Trophoblast cell (in vitro differentiated cells and primary cell): ENCODE data around the gene POLR1H.

Source experiments
- DNase-seq, 2 donors: peaks; one replicate each; pipeline ENCODE4 v3.0.0-alpha.2; 2016
- H2AFZ ChIP-seq: 2 replicates; pipeline ENCODE4 v1.6.1; 2013; ENCODE audit warnings: low read length, moderate library complexity, mild to moderate bottlenecking; ENCODE audit not compliant: insufficient read depth, poor library complexity
- H2AK5ac ChIP-seq: 2 replicates; pipeline ENCODE4 v1.6.1; 2013; ENCODE audit warnings: mild to moderate bottlenecking, low read length
- H2BK120ac ChIP-seq: 2 replicates; pipeline ENCODE4 v1.6.1; 2013; ENCODE audit warnings: low read length, mild to moderate bottlenecking, moderate library complexity; ENCODE audit not compliant: insufficient read depth, poor library complexity
- H2BK12ac ChIP-seq: 2 replicates; pipeline ENCODE4 v1.6.1; 2013; ENCODE audit warnings: mild to moderate bottlenecking, low read length, moderate library complexity
- H2BK5ac ChIP-seq: 2 replicates; pipeline ENCODE4 v1.6.1; 2013; ENCODE audit warnings: low read length, low read depth, moderate library complexity, mild to moderate bottlenecking; ENCODE audit not compliant: poor library complexity
- H3K14ac ChIP-seq: 2 replicates; pipeline ENCODE4 v1.6.1; 2013; ENCODE audit warnings: mild to moderate bottlenecking, low read length
- H3K18ac ChIP-seq: 2 replicates; pipeline ENCODE4 v1.6.1; 2013; ENCODE audit warnings: mild to moderate bottlenecking, low read length
- H3K23ac ChIP-seq: 2 replicates; pipeline ENCODE4 v1.6.1; 2013; ENCODE audit warnings: low read length
- H3K27ac ChIP-seq: 2 replicates; pipeline ENCODE4 v1.5.1; 2013; ENCODE audit warnings: low read depth, mild to moderate bottlenecking, inconsistent platforms, low read length, moderate library complexity
- H3K27me3 ChIP-seq: 2 replicates; pipeline ENCODE4 v1.6.1; 2013; ENCODE audit warnings: inconsistent platforms, mild to moderate bottlenecking, low read length, moderate library complexity; ENCODE audit not compliant: insufficient read depth
- H3K36me3 ChIP-seq, 2 experiments: 1 replicate in 1 of 2; 2 replicates in 1 of 2; pipeline ENCODE4 v1.6.1; 2013; ENCODE audit warnings: low read length in 2 of 2, mild to moderate bottlenecking in 2 of 2, moderate library complexity in 1 of 2; ENCODE audit not compliant: insufficient read depth in 2 of 2, control insufficient read depth in 1 of 2
- H3K4ac ChIP-seq: 2 replicates; pipeline ENCODE4 v1.6.1; 2013; ENCODE audit warnings: low read depth, mild to moderate bottlenecking, low read length, moderate library complexity
- H3K4me1 ChIP-seq, 2 experiments: 1 replicate in 1 of 2; 2 replicates in 1 of 2; pipeline ENCODE4 v1.6.1; 2013; ENCODE audit warnings: low read length in 2 of 2, mild to moderate bottlenecking in 2 of 2, moderate library complexity in 1 of 2; ENCODE audit not compliant: insufficient read depth in 2 of 2, control insufficient read depth in 1 of 2
- H3K4me2 ChIP-seq: 2 replicates; pipeline ENCODE4 v1.6.1; 2013; ENCODE audit warnings: inconsistent platforms, mild to moderate bottlenecking, low read length, moderate library complexity
- H3K4me3 ChIP-seq: 2 replicates; pipeline ENCODE4 v1.5.1; 2013; ENCODE audit warnings: mild to moderate bottlenecking, low read depth, low read length, inconsistent platforms
- H3K79me1 ChIP-seq: one replicate; pipeline ENCODE4 v1.6.1; 2013; ENCODE audit warnings: low read length
- H3K79me2 ChIP-seq: 2 replicates; pipeline ENCODE4 v1.6.1; 2013; ENCODE audit warnings: low read length, mild to moderate bottlenecking; ENCODE audit not compliant: control insufficient read depth, insufficient read depth, poor library complexity
- H3K9ac ChIP-seq: 2 replicates; pipeline ENCODE4 v1.6.1; 2013; ENCODE audit warnings: mild to moderate bottlenecking, low read length
- H3K9me3 ChIP-seq: 2 replicates; pipeline ENCODE4 v1.6.1; 2013; ENCODE audit warnings: low read depth, mild to moderate bottlenecking, control low read depth, inconsistent platforms, low read length; ENCODE audit not compliant: insufficient read depth
- H4K12ac ChIP-seq: 2 replicates; pipeline ENCODE4 v1.6.1; 2013; ENCODE audit warnings: low read depth, mild to moderate bottlenecking, low read length, moderate library complexity
- H4K8ac ChIP-seq: 2 replicates; pipeline ENCODE4 v1.6.1; 2013; ENCODE audit warnings: low read depth, mild to moderate bottlenecking, low read length, moderate library complexity
- H4K91ac ChIP-seq: one replicate; pipeline ENCODE4 v1.6.1; 2013; ENCODE audit warnings: low read depth, mild to moderate bottlenecking, low read length, moderate library complexity
- WGBS: extraction: QIAGEN DNeasy Blood & Tissue Kit; methylation state at CpG from one replicate; pipeline ENCODE4 v1.1.7; 2013; ENCODE audit warnings: missing lambda C conversion rate; ENCODE audit not compliant: insufficient read length, insufficient coverage; ENCODE audit errors: extremely low coverage; 5-methylcytosine and 5-hydroxymethylcytosine counted together

Gene POLR1H

DNA sequence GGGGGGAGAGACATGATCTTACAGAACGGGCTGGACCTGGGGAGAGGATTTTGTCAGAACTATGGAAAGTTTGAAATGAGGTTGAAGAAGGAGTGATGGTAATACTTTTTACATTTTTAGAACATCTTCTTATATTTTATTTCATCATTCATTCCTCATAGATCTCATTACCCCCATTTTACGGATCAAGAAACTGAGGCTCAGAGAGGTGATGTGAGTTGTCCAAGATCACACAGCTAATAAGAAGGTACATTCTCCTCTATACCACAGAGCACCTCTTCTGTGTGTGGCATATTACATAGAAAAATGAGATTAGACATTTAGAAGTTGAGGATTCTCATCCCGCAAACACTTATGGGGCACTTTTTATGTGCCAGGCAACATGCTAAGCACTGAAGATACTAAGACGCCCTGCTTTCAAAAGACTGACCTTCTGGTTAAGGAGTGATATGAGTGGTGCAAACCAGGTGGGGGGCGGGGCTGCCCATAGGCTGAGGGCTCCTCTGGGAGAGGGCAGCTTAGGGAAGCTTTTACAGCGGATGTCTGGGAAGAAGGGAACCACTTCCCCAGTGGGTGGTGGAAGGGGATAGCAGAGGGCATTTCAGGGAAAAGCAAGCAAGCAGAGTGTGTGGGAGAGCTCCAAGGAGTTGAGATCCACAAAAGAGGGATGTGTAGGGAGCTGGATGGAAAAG is 31.9 kb downstream of the POLR1H start:
- H2BK5ac ChIP-seq, result no peak overlapping the region
- H3K4ac ChIP-seq, result no peak overlapping the region
- no peak overlapping the region for H2AFZ ChIP-seq
- DNase-seq, result no peak
- H2BK120ac ChIP-seq, result no peak overlapping the region
- H4K91ac ChIP-seq, result no peak overlapping the region
- H3K27ac ChIP-seq, result no peak overlapping the region
- H4K12ac ChIP-seq, result no peak overlapping the region
- H3K9ac ChIP-seq, result no peak overlapping the region
- H3K23ac ChIP-seq, result no peak overlapping the region
- no peaks in the 10 kb centered on the region for H3K79me2 ChIP-seq
- H3K9me3 ChIP-seq, result no peaks in the 10 kb centered on the region
- no peaks in the 10 kb centered on the region for H3K4me1 ChIP-seq
- H3K18ac ChIP-seq, result no peak overlapping the region
- no peak overlapping the region for H3K14ac ChIP-seq
- H2AK5ac ChIP-seq, result no peak overlapping the region
- WGBS, result no CpG with 5 or more reads among the region's 6 CpGs
- no peak overlapping the region for H3K4me3 ChIP-seq
- no peaks in the 10 kb centered on the region for H3K36me3 ChIP-seq
- no peaks in the 10 kb centered on the region for H3K79me1 ChIP-seq
- no peak overlapping the region for H2BK12ac ChIP-seq
- H3K27me3 ChIP-seq, result no peaks in the 10 kb centered on the region
- H4K8ac ChIP-seq, result no peak overlapping the region
- no peak overlapping the region for H3K4me2 ChIP-seq

DNA sequence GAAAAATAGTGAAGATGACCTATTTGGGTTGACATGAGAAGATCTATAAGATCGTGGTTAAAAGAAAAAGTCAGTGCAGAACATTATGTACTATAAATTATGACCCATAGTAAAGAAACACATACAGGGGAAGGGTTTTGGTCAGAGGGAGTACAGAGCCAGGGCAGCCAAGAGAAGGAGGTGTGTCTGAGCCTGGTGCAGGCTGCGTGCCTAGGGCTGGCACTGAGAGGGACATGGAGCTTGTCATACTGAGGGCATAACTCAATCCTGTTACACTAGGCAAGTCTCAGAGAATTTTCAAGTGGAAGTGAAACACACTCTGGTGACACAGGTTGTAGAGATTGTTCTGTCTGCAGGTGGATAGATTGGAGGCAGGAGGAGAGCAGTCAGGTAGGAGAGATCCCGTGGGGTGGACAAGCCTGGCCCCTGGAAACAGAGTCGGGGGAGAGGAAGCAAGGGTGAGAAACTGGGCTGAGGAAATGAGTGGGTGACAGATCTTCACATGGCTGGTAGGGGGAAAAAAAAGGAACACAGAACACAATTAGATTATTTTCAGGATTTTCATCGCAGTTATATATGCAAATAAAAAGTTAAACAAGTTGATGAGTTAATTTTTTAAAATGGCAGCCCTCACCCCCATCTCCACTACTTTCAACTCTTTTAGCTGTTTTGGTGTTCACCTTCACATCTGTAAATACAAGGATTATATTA is 33.0 kb downstream of the POLR1H start:
- Histone ChIP-seq H3K27me3 (no peaks in the 10 kb centered on the region), H3K36me3 (no peaks in the 10 kb centered on the region), H3K9me3 (no peaks in the 10 kb centered on the region), H3K4me3 (no peak overlapping the region), H2BK5ac (no peak overlapping the region), H4K8ac (no peak overlapping the region), H2BK120ac (no peak overlapping the region), H3K23ac (no peak overlapping the region), H3K18ac (no peak overlapping the region), H3K4me1 (no peaks in the 10 kb centered on the region), H3K27ac (no peak overlapping the region), H3K9ac (no peak overlapping the region), H3K14ac (no peak overlapping the region), H3K79me1 (no peaks in the 10 kb centered on the region), H3K4me2 (no peak overlapping the region), H2AFZ (no peak overlapping the region), H2BK12ac (no peak overlapping the region), H3K79me2 (no peaks in the 10 kb centered on the region), H3K4ac (no peak overlapping the region), H2AK5ac (no peak overlapping the region), H4K12ac (no peak overlapping the region), H4K91ac (no peak overlapping the region)
- no peak for DNase-seq
- WGBS, result no CpG with 5 or more reads among the region's 5 CpGs

DNA sequence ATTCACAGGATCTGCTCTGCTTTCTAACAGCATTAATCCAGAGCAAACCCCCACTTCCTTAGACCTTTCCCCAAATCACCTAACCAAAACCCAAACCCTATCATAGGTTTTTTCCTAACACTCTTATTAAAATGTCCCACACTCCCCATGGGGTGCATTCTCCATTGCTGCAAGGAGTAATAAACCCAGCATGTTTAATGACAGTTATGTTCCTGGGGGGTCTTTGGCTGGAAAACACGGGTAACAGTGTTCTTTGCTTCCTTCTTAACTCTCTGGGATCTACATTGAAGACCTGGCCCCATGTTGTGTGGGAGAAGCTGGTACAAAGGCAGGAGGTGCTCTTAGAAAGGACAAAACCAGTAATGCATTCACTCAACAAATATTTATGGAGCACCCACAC is 35.8 kb downstream of the POLR1H start:
- Histone ChIP-seq H2BK12ac (no peak overlapping the region), H3K14ac (no peak overlapping the region), H3K27me3 (peaks cover 21% of the 10 kb centered on the region), H3K4me2 (no peak overlapping the region), H2BK5ac (no peak overlapping the region), H3K18ac (no peak overlapping the region), H3K79me2 (no peaks in the 10 kb centered on the region), H3K36me3 (no peaks in the 10 kb centered on the region), H3K9ac (no peak overlapping the region), H3K79me1 (no peaks in the 10 kb centered on the region), H3K23ac (no peak overlapping the region), H2AFZ (no peak overlapping the region), H4K91ac (no peak overlapping the region), H4K12ac (no peak overlapping the region), H2BK120ac (no peak overlapping the region), H3K4ac (no peak overlapping the region), H3K4me3 (no peak overlapping the region), H2AK5ac (no peak overlapping the region), H3K27ac (no peak overlapping the region), H3K4me1 (peaks cover 3 to 5% of the 10 kb centered on the region in 2 experiments), H3K9me3 (no peaks in the 10 kb centered on the region), H4K8ac (no peak overlapping the region)
- no CpG with 5 or more reads among the region's 1 CpG for WGBS
- DNase-seq, result no peak

DNA sequence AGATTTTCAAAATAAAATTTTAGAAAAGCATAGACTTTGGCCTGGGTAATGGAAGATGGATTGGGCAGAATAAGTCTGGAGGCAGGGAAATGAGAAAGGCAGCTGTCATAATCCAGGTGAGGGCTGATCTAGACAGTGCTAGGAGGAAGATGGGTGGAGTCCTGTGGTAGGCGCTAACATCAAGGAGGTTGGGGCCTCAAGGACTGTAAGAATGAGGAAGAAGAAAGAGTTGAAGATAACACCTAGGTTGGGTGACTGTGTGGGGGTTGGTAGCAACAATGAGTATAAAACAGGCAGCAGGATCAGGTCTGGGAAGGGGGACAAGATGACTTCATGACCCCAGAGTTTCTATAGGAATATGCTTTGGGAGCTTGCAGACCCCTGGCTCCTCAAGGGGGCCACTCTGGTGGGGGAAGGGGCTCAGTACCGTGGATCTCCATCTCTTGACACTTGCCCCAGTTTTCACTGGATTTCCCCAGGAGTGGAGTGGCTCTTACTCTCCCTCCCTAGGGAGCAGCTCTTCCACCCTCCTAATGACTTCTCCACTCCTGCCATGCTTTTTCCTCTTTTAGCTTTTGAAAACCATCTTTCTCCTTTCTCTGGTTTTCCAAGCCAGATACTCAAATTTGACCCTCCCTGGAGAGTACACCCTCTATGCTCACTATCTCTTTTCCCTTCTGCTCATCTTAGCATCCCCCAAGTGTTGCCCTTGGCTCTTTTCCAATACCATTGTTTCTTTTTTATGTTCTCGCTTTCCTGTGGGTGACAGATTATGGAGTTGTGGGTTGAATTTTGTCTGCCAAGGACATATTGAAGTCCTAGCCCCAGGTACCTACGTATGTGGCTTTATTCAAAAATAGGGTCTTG is 37.1 kb downstream of the POLR1H start:
- H4K91ac ChIP-seq, result no peak overlapping the region
- no peak overlapping the region for H2BK12ac ChIP-seq
- no peak overlapping the region for H3K27ac ChIP-seq
- H3K23ac ChIP-seq, result no peak overlapping the region
- H3K79me2 ChIP-seq, result no peaks in the 10 kb centered on the region
- H2BK120ac ChIP-seq, result no peak overlapping the region
- H3K4ac ChIP-seq, result no peak overlapping the region
- H2BK5ac ChIP-seq, result no peak overlapping the region
- no peak for DNase-seq
- H3K4me3 ChIP-seq, result no peak overlapping the region
- no peaks in the 10 kb centered on the region for H3K9me3 ChIP-seq
- no peak overlapping the region for H3K18ac ChIP-seq
- H3K4me2 ChIP-seq, result no peak overlapping the region
- H3K9ac ChIP-seq, result no peak overlapping the region
- no peaks in the 10 kb centered on the region for H3K79me1 ChIP-seq
- H3K36me3 ChIP-seq, result no peaks in the 10 kb centered on the region
- H4K12ac ChIP-seq, result no peak overlapping the region
- H3K27me3 ChIP-seq, result peaks cover 21% of the 10 kb centered on the region
- no CpG with 5 or more reads among the region's 4 CpGs for WGBS
- H4K8ac ChIP-seq, result no peak overlapping the region
- H3K14ac ChIP-seq, result no peak overlapping the region
- H3K4me1 ChIP-seq, result peaks cover 5 to 8% of the 10 kb centered on the region in 2 experiments
- no peak overlapping the region for H2AK5ac ChIP-seq
- H2AFZ ChIP-seq, result no peak overlapping the region
